SK-N-SH (cell line): ENCODE measurements around the gene ARHGAP26. TPM values are rescaled to one million over a fixed set of nuclear protein-coding genes. Genes with fewer than 3 reads are reported as not detected.

Experiments
- CTCF ChIA-PET: fragments of 300-600, 350-600 bp; formaldehyde crosslinking; extraction: SDS; loops from one replicate; lab custom pipeline; 2021; lab: Yijun Ruan, JAX
- POLR2A ChIA-PET: fragments of 350-600 bp; sonication (Branson Sonifier 250); formaldehyde crosslinking; extraction: SDS; loops from one replicate; lab custom pipeline; 2020; ENCODE audit warnings: antibody characterized with exemption, inconsistent platforms; lab: Yijun Ruan, JAX
- DNase-seq: peaks from one replicate; pipeline ENCODE4 v3.0.0; 2012
- H2AFZ ChIP-seq: fragments of 200-600 bp; sonication (generic); 2 replicates; pipeline ENCODE4 v1.8.1; 2016; ENCODE audit warnings: antibody characterized with exemption, mild to moderate bottlenecking, low read depth
- H3F3A ChIP-seq: fragments of 200-600 bp; sonication (generic); replicated peaks from 2 replicates; pipeline ENCODE3; 2016; ENCODE audit warnings: antibody characterized with exemption, mild to moderate bottlenecking; ENCODE audit not compliant: insufficient read depth
- H3K27ac ChIP-seq, 2 experiments: fragments of 200-500 bp in 1 of 2; fragments of 200-600 bp in 1 of 2; sonication (Bioruptor generic) in 1 of 2; sonication (generic), shearing (Covaris generic) in 1 of 2; 2 replicates each; pipeline versions ENCODE4 v1.5.1 to v1.6.1; 2014 to 2016; ENCODE audit warnings: low read depth in 2 of 2, inconsistent platforms in 1 of 2, low read length in 1 of 2, mild to moderate bottlenecking in 1 of 2, mixed read lengths in 1 of 2
- H3K27me3 ChIP-seq: fragments of 200-600 bp; sonication (generic), shearing (Covaris generic); 2 replicates; pipeline ENCODE4 v1.6.1; 2016; ENCODE audit warnings: mixed run types; ENCODE audit not compliant: insufficient read depth
- H3K36me3 ChIP-seq, 2 experiments: fragments of 200-500 bp in 1 of 2; fragments of 200-600 bp in 1 of 2; sonication (Bioruptor generic) in 1 of 2; sonication (generic) in 1 of 2; replicated peaks in 1 of 2; 2 replicates each; pipeline versions ENCODE3 to v1.5.1; 2014 to 2016; ENCODE audit warnings: low read length in 1 of 2, mild to moderate bottlenecking in 1 of 2; ENCODE audit not compliant: insufficient read depth in 2 of 2, control insufficient read depth in 1 of 2
- H3K4me1 ChIP-seq, 2 experiments: fragments of 200-500 bp in 1 of 2; fragments of 200-600 bp in 1 of 2; sonication (Bioruptor generic) in 1 of 2; sonication (generic), shearing (Covaris generic) in 1 of 2; 2 replicates each; pipeline versions ENCODE4 v1.5.1 to v1.6.1; 2014 to 2016; ENCODE audit warnings: low read depth in 1 of 2, low read length in 1 of 2, mixed run types in 1 of 2; ENCODE audit not compliant: insufficient read depth in 2 of 2, control insufficient read depth in 1 of 2
- H3K4me2 ChIP-seq: fragments of 200-600 bp; sonication (generic), shearing (Covaris generic); 2 replicates; pipeline ENCODE4 v1.6.1; 2017; ENCODE audit warnings: mixed run types
- H3K4me3 ChIP-seq, 2 experiments: fragments of 200-500 bp in 1 of 2; fragments of 200-600 bp in 1 of 2; sonication (Bioruptor generic) in 1 of 2; sonication (generic), shearing (Covaris generic) in 1 of 2; 2 replicates each; pipeline versions ENCODE4 v1.5.1 to v1.8.1; 2014 to 2016; ENCODE audit warnings: low read depth in 2 of 2, inconsistent platforms in 1 of 2, low read length in 1 of 2, mild to moderate bottlenecking in 1 of 2, mixed read lengths in 1 of 2, moderate library complexity in 1 of 2
- H3K79me2 ChIP-seq: fragments of 200-600 bp; sonication (generic); 2 replicates; pipeline ENCODE4 v1.8.1; 2017; ENCODE audit warnings: mild to moderate bottlenecking; ENCODE audit not compliant: insufficient read depth
- H3K9ac ChIP-seq: fragments of 200-600 bp; sonication (generic); 2 replicates; pipeline ENCODE4 v1.6.1; 2017; ENCODE audit warnings: mixed run types
- H3K9me2 ChIP-seq: fragments of 200-600 bp; sonication (generic); 2 replicates; pipeline ENCODE4 v1.6.1; 2017; ENCODE audit warnings: mixed run types
- H3K9me3 ChIP-seq: fragments of 200-600 bp; sonication (generic); 2 replicates; pipeline ENCODE4 v1.6.1; 2017; ENCODE audit warnings: mixed run types, mild to moderate bottlenecking, moderate library complexity
- H4K20me1 ChIP-seq: fragments of 200-600 bp; sonication (generic); 2 replicates; pipeline ENCODE4 v1.6.1; 2017; ENCODE audit warnings: mild to moderate bottlenecking, mixed run types; ENCODE audit not compliant: insufficient read depth
- CHD2 ChIP-seq: fragments of 150-350 bp; IDR thresholded peaks from 2 replicates; pipeline ENCODE4 v1.6.1; 2018; ENCODE audit warnings: low read length; ENCODE audit not compliant: partially characterized antibody
- CTCF ChIP-seq: fragments of 200-600 bp; sonication (generic); IDR thresholded peaks from 2 replicates; pipeline ENCODE4 v1.6.1; 2017; ENCODE audit warnings: antibody characterized with exemption, mild to moderate bottlenecking, moderate library complexity
- ELF1 ChIP-seq: IDR thresholded peaks from 2 replicates; pipeline ENCODE4 v1.4.0; 2012
- EP300 ChIP-seq, 2 experiments: IDR thresholded peaks; 2 replicates each; pipeline versions ENCODE4 v1.4.0 to v1.6.1; 2012; ENCODE audit warnings: borderline replicate concordance in 1 of 2, low read depth in 1 of 2, low read length in 1 of 2
- GABPA ChIP-seq: IDR thresholded peaks from 2 replicates; pipeline ENCODE4 v1.4.0; 2012; ENCODE audit warnings: low read depth, mild to moderate bottlenecking
- GATA2 ChIP-seq: sonication (generic); formaldehyde crosslinking; IDR thresholded peaks from 2 replicates; pipeline ENCODE4 v1.5.0; 2020; ENCODE audit warnings: mild to moderate bottlenecking, missing genetic modification reagents
- MAX ChIP-seq: IDR thresholded peaks from 2 replicates; pipeline ENCODE4 v1.4.0; 2012; ENCODE audit warnings: low read depth
- MXI1 ChIP-seq: IDR thresholded peaks from 2 replicates; pipeline ENCODE4 v1.6.1; 2012; ENCODE audit warnings: mild to moderate bottlenecking, low read depth, low read length, improper control_type of control experiment
- NRF1 ChIP-seq: IDR thresholded peaks from 2 replicates; pipeline ENCODE4 v1.6.1; 2012; ENCODE audit warnings: low read depth, mild to moderate bottlenecking, low read length
- SIN3A ChIP-seq: IDR thresholded peaks from 2 replicates; pipeline ENCODE4 v1.6.1; 2012; ENCODE audit warnings: low read depth, mild to moderate bottlenecking, low read length, moderate library complexity, borderline replicate concordance
- TAF1 ChIP-seq: IDR thresholded peaks from 2 replicates; pipeline ENCODE4 v1.6.1; 2012; ENCODE audit warnings: low read depth, mild to moderate bottlenecking, low read length, moderate library complexity, borderline replicate concordance
- YY1 ChIP-seq: IDR thresholded peaks from 2 replicates; pipeline ENCODE4 v1.4.0; 2012; ENCODE audit warnings: low read depth, mild to moderate bottlenecking
- ZBTB33 ChIP-seq: IDR thresholded peaks from 2 replicates; pipeline ENCODE4 v1.4.0; 2012; ENCODE audit warnings: low read depth, borderline replicate concordance
- WGBS: methylation state at CpG from one replicate; pipeline ENCODE4 v1.1.6; 2017; ENCODE audit warnings: low lambda C conversion rate; 5-methylcytosine and 5-hydroxymethylcytosine counted together
- polyA plus RNA-seq, 3 experiments: library from polyadenylated mRNA; depleted of rRNA; stranded (reverse); fragments of >200 nt; gene quantifications; 2 replicates each; pipeline ENCODE4 v1.2.3, GENCODE V29; 2012
- TF ChIP-seq, protein P1 (sequence below): IDR thresholded peaks from 2 replicates; pipeline ENCODE4 v1.4.0; 2012; ENCODE audit warnings: low read depth, borderline replicate concordance
- TF ChIP-seq, protein P2 (sequence below): IDR thresholded peaks from 2 replicates; pipeline ENCODE4 v1.6.1; 2012; ENCODE audit warnings: mild to moderate bottlenecking, low read depth, low read length, moderate library complexity
- TF ChIP-seq, protein P3 (sequence below): fragments of 150-350 bp; IDR thresholded peaks from 2 replicates; pipeline ENCODE4 v1.6.1; 2017; ENCODE audit warnings: antibody characterized with exemption, low read length, low read depth, borderline replicate concordance

ARHGAP26 gene
- polyA plus RNA-seq, 1 of the 3 experiments (the other 2 are of a cell fraction) = 6.1 TPM

GRCh38 chr5:142918959-142919635, 148.9 kb downstream of the ARHGAP26 start:
- no peak overlapping the region for H3K4me3 ChIP-seq
- 83% methylated on average over 6 of the region's 7 CpGs for WGBS
- H3K27ac ChIP-seq = no peak overlapping the region
- H3K4me1 ChIP-seq = peaks cover 3 to 6% of the 10 kb centered on the region in 2 experiments; a peak in 3 of 4 replicates
- H3K9me3 ChIP-seq = no peaks in the 10 kb centered on the region
- H3F3A ChIP-seq = peaks cover 7% of the 10 kb centered on the region
- peaks cover 0 to 33% of the 10 kb centered on the region in 2 experiments for H3K36me3 ChIP-seq
- no peak for TF ChIP-seq CHD2
- TF ChIP-seq GABPA = no peak
- no peak for TF ChIP-seq GATA2
- TF ChIP-seq NRF1 = no peak
- TF ChIP-seq, protein P1, sequence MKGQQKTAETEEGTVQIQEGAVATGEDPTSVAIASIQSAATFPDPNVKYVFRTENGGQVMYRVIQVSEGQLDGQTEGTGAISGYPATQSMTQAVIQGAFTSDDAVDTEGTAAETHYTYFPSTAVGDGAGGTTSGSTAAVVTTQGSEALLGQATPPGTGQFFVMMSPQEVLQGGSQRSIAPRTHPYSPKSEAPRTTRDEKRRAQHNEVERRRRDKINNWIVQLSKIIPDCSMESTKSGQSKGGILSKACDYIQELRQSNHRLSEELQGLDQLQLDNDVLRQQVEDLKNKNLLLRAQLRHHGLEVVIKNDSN = no peak
- no peak for TF ChIP-seq EP300 (IDR thresholded peaks at IDR 0.05; ENCODE audit: borderline replicate concordance in 1 of 2, low read depth in 1 of 2, low read length in 1 of 2)
- TF ChIP-seq ELF1 = no peak
- TF ChIP-seq, protein P2, sequence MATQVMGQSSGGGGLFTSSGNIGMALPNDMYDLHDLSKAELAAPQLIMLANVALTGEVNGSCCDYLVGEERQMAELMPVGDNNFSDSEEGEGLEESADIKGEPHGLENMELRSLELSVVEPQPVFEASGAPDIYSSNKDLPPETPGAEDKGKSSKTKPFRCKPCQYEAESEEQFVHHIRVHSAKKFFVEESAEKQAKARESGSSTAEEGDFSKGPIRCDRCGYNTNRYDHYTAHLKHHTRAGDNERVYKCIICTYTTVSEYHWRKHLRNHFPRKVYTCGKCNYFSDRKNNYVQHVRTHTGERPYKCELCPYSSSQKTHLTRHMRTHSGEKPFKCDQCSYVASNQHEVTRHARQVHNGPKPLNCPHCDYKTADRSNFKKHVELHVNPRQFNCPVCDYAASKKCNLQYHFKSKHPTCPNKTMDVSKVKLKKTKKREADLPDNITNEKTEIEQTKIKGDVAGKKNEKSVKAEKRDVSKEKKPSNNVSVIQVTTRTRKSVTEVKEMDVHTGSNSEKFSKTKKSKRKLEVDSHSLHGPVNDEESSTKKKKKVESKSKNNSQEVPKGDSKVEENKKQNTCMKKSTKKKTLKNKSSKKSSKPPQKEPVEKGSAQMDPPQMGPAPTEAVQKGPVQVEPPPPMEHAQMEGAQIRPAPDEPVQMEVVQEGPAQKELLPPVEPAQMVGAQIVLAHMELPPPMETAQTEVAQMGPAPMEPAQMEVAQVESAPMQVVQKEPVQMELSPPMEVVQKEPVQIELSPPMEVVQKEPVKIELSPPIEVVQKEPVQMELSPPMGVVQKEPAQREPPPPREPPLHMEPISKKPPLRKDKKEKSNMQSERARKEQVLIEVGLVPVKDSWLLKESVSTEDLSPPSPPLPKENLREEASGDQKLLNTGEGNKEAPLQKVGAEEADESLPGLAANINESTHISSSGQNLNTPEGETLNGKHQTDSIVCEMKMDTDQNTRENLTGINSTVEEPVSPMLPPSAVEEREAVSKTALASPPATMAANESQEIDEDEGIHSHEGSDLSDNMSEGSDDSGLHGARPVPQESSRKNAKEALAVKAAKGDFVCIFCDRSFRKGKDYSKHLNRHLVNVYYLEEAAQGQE = no peak
- no peak for TF ChIP-seq ZBTB33
- TF ChIP-seq MAX = no peak
- no peak for TF ChIP-seq MXI1
- no peak for TF ChIP-seq SIN3A
- no peak for TF ChIP-seq YY1
- TF ChIP-seq CTCF = no peak
- TF ChIP-seq, protein P3, sequence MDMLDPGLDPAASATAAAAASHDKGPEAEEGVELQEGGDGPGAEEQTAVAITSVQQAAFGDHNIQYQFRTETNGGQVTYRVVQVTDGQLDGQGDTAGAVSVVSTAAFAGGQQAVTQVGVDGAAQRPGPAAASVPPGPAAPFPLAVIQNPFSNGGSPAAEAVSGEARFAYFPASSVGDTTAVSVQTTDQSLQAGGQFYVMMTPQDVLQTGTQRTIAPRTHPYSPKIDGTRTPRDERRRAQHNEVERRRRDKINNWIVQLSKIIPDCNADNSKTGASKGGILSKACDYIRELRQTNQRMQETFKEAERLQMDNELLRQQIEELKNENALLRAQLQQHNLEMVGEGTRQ = no peak
- TF ChIP-seq TAF1 = no peak
- POLR2A ChIA-PET = no interaction called here
- H3K27me3 ChIP-seq = no peaks in the 10 kb centered on the region
- no peaks in the 10 kb centered on the region for H3K79me2 ChIP-seq
- no peaks in the 10 kb centered on the region for H4K20me1 ChIP-seq
- DNase-seq = no peak
- CTCF ChIA-PET = interaction anchor here (0.6 to 3.7 kb wide), 7 partner anchors 9 to 206 kb away, joined by 3 to 17 read pairs (median 4); no protein-coding TSS in a partner anchor
- no peaks in the 10 kb centered on the region for H3K9me2 ChIP-seq
- no peak overlapping the region for H3K9ac ChIP-seq
- H3K4me2 ChIP-seq = no peak overlapping the region
- H2AFZ ChIP-seq = no peak overlapping the region
